GM20431 (cell line): Measurements from ENCODE around the gene JARID2.

Experiments used
- in situ Hi-C: fragments of 300-500 bp; cut with MseI, MboI; formaldehyde crosslinking; loops from one replicate; pipeline ENCODE4 v1.15.0; 2020; ENCODE audit warnings: low sequenced_read_pairs; ENCODE audit not compliant: unreplicated experiment

Gene JARID2

DNA sequence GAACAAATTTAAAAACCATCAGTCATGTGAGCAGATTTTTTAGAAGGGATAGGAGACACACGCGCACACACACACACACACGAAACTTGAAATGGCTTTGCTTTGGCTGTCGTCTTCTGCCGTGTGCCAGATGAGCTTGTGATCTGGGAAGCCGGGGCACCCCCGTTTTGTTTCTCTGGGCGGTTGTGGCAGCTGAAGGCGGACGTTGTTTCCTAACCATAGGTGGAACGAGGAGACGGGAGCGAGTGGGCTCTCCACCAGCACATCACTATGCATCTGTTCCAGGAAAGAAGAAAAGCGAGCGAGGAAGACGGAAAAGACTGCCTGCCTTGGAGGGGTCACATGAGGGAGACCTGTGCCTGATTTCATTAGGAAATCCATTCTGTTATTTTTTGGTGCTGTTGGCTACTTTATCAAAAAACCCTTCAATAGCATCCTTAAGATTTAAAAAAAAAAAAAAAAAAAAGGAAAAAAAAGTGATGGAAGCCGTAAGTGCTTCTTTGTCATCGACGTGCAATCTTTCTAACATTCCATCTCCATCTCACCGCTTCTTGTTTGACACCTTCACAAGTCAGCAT, 274.8 kb downstream of the JARID2 start:
- in situ Hi-C loops, result no loop called here

DNA sequence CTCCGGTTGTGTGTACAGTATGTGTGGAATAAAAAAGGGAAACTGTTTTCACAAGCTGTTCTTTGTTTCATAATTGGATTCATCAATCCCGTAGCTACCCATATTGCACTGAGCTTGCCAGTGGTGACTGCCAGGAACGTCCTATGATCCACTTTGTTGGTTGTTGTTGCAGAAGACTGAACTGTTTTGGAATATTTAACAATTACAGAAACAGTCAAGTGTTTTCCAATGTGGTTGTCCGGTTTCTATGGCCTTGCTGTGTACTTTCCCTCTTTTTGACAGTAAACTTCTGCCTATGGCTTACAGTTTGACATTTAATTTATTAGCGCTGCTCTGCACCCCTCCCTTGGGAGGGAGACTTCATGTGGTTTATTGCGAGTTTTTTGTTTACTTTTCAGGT, 275.7 kb downstream of the JARID2 start:
- in situ Hi-C loops, result no loop called here

DNA sequence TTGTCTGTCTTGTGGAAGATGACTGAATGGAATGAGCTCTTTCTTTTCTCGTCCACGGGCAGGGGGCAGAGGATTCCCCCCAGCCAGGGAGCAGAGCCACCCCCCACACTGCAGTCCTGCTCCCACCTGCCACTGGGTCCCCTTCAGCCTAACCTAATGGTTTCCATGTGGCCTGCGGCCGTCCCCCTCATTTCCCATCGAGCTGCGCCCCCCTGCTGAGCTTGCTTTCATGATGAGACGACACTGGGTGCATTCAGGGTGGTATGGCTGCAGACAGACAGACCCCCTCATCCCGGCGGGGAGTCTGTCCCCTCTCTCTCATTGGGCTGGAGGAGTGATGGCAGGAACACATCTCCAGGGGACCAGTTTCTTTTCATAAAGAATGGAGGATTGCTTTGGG, 276.2 kb downstream of the JARID2 start:
- in situ Hi-C loops, result no loop called here

DNA sequence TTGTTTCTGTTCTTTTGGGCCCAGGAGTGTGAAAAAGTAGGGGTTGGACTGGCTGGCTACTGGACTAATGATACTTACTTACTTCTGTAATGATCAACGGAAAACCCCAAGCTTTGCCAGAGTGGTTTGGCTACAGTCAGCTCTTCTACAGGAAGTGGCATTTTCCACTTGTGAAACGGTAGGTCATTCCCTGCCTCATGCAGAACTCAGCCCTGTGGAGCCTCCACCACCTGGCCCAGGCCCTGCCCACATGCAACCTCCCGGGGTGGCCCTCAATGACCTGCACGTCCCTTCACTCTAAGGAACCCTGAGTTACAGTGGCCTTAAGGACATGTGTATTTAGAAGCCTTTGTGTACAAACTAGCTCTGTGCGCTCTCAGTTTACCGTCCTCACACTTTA, 276.6 kb downstream of the JARID2 start:
- in situ Hi-C loops, result no loop called here

DNA sequence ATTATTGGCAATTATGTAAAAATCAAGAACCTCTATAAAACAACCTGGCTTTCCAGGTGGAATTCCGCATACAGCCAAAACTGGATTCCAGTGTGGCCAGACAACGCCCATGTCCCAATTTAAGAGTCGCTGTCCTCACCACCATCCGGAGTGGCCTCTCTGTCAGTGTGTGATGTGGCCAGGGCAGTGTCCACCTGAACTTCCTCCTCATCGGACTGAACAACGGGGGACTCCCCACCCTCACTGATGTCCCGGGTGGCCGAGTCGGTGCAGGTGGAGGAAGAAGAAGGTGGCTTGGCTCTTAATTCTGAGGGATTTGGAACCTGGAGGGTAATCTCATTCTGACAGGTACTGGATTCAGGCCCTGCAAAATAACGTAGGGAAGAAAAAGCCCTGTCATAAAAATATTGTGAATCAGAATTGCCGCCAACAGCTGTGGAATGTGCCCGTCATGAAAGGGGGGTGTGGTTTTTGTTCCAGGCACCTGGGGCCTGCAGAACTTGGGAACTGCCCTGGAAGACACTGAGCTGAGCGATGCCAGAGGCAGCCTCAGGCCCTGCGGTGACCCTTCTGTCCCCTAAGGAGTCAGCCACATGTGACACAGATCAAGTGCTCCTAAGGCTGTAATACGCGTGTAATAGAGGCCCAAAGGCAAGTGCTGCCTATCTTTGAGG, 277.1 kb downstream of the JARID2 start:
- in situ Hi-C loops, result no loop called here

DNA sequence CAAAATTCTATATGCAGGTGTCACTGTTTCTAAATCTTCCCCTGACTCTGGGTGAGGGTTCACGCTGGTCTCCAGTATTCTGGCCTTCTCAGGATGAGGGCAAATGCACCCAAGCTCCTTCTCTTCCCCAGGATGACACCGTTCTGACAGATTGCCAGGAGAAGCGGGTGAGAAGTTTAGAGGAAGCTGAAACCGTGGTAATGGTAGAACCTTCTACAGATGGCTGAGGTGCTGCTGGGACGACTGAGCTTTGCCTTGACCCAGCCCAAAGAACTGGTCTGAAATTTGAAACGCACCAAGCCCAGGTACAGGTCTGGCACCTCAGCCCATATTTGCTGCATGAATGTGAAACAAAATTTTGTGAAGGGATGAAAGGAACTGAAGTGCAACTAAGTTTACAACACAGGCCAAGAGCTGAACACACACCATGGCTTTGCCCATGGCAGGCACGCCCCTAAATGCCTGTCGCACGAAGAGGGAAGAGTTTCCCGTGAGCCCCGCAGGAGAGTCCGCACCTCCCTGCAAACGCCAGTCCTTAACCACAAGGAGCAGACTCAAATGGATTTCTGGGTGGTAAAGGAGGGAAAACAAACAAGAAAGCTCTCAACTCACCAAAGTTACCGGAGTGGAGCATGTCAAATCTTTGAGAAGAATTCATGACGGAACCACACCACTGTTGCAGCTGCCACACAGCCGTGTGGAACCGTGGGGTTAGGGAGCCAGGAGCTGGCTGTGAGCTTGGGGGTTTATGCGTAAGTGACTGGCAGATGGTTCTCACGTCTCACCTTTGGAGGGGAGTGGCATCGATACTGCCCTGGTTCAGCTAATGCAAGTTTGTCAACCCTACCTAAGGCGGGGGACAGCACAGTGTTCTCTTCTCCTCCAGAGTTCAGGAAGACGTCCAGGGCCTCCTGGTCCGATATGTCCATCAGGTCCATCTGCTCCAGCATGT, 278.1 kb downstream of the JARID2 start:
- in situ Hi-C loops, result no loop called here

DNA sequence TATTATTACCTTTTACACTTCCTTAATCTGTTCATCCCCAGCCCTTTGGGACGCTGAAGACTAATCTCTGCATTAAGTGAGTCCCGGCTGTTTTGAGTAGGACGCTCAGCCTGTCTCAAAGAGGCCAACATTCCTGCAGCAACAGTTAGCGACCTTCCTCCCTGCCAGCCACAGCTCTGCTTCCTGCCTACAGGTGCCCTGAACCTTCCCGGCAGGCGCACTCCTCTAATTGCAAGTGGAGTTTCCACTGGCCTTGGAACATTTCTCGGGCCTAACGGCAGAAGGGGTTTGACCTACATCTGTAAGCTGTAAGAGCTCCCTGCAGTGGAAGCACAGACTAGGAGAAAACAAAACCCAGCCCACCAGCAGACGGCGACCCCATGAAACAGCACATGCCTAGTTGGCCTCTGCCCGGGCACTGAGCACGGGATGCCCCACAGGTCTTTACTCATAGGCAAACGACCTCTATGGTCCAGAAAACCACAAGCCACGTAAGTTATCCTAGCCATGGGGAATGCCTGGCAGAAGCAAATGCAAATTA, 279.1 kb downstream of the JARID2 start:
- in situ Hi-C loops, result no loop called here

DNA sequence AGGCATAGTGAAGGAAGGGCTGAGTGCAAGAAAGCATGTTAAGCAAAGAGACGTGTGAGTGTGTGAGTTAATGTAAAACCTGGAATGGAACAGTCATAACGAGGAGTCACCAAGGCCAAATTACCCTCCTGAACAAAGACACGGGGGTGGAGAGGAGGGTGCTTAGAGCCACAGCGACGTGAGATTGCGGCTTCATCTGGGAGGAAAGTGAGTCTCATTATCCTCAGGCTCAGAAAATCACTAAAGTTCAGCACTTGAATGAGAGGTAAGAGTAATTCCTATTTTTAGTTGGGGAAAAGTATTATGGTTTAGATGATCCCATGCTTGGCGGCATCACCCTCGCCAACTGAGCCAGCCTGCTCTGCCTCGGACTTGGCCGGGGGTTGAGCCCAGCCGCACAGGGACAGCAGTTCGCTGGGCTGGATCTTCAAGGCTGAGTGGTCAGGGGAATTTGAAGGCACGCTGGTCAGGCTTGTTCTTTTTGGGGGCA, 280.4 kb downstream of the JARID2 start:
- in situ Hi-C loops, result no loop called here

DNA sequence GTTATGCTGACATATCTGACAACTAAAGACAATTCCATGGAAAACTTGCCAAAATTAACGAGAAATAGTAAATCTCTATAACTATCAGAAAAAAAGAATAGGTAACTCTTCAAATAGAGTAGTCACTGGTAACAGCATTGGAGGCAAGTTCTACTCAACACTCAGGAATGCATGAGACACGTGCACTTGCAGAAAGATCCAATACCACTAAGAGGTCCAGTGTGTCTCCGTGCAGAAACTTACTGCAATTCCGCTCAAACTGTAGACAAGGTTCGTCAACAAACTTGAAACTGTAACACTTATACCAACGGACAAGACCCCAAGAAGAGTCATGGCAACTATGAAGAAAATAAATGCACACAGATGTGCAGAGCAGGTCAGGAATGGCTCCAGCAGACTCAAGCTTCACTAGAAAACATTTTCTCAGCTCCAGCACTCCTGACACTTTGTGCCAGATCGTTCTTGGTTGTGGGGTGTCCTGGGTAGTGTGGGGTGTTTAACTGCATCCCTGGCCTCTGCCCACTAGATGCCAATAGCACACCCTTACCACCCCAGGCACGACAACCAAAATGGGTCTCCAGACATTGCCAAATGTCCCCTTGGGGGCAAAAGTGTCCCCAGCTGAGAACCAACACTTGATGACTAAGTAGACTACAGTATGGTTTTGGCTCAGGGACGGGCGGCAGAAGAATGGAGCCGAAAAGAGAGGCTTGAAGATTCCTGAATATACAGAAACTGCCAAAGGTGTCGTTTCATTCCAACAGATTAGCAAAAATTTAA, 282.2 kb downstream of the JARID2 start:
- in situ Hi-C loops, result no loop called here

DNA sequence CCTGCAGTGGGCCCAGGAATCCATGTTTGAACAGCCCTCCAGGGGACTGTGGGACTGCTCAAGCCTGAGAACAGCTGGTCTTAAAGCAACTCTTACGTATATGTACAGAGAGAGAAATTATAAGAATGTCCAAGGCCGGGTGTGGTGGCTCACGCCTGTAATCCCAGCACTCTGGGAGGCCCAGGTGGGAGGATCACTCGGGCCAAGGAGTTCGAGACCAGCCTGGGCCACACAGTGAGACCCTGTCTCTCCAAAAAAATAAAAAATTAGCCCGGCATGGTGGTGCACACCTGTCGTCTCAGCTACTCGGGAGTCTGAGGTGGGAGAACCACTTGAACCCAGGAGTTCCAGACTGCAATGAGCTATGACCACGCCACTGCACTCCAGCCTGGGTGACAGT, 283.0 kb downstream of the JARID2 start:
- in situ Hi-C loops, result no loop called here

DNA sequence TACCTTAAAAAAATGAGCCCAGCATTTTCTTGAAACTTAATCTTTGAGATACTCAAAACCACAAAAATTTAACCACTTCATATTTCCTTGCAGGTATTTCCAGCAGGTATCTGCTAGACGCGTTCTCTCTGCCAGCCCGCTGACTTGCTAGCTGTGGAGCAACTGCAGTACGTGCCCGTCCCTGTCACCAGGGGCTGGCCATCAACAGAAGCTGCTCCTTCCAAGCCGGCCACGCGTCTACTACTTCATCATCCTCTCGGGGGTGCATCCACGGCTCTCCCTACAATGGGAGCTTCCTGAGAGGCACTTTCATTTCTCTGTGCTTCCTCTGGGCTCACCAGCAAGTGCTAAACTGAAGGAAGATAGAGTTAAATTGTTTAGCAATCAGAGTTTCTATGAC, 284.5 kb downstream of the JARID2 start:
- in situ Hi-C loops, result no loop called here

DNA sequence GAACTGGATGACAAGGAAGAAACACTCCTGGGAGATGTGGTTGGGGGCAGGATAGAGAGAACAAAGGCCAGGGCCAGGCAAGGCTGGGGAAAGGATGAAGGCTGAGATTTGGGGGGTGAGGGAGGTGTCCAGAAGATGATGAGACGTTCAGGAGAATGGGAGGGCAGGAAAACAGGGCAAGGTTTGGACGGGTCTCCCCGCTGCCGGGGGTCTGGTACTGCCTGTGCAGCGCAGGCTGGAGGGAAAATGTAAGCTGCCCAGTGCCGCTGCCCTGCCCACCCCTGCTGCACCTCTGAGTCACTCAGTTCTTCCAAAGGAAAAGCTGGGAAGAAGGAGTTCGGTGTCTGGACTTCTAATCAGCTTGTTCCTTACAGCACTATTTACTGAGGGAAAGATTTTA, 286.1 kb downstream of the JARID2 start:
- in situ Hi-C loops, result no loop called here

DNA sequence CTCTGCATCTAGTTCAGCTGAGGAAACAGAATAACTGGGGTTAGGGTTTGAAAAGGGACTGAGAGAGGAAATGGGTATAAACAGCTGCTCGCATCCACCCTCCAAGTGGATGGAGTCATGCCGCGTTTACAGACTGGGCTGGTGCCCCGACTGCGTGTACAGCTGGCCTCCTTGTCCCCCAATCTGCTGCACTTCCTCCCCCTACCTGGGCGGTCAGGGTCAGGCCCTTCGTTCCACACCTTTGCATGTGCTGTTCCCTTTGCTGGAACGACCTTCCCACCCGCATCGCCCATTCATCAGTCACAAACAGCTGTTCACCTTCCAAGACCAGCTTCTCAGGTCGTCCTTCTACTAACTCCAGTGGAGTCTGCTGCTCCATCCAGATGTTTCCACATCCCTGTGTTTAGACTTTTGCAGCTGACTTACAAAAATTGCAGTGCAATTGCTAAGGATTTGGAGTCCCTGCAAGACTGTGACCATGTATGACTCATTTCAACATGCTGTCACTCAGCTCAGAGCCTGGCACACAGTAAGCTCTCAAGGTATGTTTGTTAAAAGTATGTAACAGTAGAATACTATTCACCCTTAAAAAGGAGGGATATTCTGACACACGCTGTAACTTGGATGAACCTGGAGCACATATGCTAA, 287.6 kb downstream of the JARID2 start:
- in situ Hi-C loops, result no loop called here

DNA sequence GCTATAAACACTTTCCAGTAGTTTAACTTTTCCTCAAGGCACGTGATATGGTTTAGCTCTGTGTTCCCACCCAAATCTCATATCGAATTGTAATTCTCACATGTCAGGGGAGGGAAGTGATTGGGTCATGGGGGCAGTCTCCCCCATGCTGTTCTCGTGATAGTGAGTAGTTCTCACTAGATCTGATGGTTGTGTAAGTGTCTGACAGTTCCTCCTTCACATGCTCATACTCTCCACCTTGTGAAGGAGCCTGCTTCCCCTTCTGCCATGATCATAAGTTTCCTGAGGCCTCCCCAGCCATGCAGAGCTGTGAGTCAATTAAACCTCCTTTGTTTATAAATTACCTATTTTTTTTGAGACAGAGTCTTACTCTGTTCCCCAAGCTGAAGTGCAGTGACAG, 289.1 kb downstream of the JARID2 start:
- in situ Hi-C loops, result no loop called here

DNA sequence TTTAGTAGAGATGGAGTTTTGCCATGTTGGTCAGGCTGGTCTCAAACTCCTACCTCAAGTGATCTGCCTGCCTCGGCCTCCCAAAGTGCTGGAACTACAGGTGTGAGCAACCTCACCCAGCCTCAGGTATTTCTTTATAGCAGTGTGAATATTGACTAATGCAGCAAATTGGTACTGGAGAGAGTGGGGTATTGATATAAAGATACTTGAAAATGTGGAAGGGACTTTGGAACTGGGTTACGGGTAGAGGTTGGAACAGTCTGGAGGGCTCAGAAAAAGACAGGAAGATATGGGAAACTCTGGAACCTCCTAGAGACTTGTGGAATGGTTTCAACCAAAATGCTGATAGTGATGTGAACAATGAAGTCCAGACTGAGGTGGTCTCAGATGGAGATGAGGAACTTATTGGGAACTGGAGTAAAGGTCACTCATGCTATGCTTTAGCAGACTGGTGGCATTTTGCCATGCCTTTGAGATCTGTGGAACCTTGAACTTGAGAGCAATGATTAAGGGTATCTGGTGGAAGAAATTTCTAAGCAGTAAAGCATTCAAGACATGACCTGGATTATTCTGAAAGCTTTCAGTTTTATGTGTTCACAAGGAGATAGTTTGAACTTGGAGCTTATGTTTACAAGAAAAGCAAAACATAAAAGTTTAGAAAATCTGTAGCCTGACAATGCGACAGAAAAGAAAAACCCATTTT, 289.8 kb downstream of the JARID2 start:
- in situ Hi-C loops, result no loop called here

DNA sequence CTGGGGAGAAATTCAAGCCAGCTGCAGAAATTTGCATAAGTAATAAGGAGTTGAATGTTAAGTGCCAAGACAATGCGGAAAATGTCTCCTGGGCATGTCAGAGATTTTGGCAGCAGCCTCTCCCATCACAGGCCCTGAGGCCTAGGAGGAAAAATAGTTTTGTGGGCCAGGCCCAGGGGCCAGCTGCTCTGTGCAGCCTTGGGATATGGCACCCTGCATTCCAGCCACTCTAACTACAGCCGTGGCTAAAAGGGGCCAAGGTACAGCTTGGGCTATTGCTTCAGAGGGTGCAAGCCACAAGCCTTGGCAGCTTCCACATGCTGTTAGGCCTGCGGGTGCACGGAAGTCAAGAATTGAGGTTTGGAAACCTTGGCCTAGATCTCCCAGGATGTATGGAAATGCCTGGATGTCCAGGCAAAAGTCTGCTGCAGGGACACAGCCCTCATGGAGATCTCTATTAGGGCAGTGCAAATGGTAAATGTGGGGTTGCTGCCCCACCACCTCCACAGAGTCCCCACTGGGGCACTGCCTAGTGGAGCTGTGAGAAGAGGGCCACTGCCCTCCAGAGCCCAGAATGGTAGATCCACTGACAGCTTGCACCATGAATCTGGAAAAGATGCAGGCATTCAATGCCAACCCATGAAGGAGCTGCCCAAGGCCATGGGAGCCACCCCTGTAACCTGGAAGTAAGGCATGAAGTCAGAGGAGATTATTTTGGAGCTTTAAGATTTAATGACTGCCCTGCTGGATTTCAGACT, 290.5 kb downstream of the JARID2 start:
- in situ Hi-C loops, result no loop called here

DNA sequence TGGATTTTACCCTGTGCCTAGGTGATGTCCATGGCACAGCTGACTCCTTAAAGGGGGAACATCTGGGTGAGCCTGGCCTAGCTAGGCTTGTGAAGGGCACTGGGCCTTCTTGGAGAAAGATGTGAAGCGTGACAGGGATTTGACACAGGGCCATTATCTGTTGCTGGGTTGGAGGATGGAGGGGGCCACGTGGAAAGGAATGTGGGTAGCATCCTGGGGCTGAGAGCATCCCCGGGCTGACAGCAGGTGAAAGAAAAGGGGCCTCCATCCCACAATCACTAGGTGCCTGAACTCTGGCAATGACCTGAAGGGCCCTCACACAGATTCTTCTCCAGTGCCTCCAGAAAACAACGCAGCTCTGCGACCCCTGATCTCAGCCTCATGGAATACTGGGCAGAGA, 292.2 kb downstream of the JARID2 start:
- in situ Hi-C loops, result no loop called here

DNA sequence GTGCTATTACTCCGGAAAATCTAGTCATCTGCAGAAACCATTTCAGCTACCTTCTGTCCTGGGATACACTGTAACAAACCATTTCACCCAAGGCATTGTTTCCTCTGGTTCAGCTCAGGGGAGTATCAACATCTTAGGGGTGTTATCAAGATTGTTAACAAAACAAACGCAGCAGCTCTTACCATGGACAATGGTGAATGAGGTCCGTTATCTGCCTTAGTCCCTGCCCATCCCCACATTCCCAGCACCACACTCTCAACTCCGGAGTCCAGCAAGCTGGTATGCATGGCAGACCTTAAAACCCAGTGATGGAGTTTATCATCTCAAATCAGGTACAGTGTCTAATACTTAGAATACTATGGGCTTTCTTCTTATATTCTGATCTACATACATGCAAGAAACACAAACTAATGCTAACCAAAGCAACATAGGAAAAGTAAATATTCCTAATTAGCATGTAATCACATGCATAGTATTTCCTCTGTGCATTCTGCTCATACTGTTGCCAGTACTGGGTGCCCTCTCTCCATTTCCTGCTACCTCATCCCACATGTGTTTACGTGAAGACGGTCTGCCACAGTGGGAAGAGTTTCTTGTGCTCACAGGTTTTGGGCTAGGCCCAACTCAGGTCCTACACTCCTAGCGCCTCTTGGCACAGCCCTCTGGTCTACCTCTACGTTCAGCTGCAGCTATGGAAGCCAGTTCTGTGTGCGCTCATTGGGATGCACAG, 293.1 kb downstream of the JARID2 start:
- in situ Hi-C loops, result no loop called here
